Neural progenitor cell (in vitro differentiated cells): ENCODE results near the gene DOK4.
"Not testable (repeated sequence)": the region's sequence is repeated elsewhere in the genome, so short reads cannot be mapped to it uniquely, and the experiment has no call there.

Experiments
- EZH2 ChIP-seq: fragments of 200-600 bp; sonication (generic); IDR thresholded peaks from 2 replicates; pipeline ENCODE4 v1.6.1; 2017; ENCODE audit warnings: antibody characterized with exemption, mild to moderate bottlenecking, moderate library complexity
- EZH2phosphoT487 ChIP-seq: fragments of 200-600 bp; sonication (generic); IDR thresholded peaks from 2 replicates; pipeline ENCODE4 v1.6.1; 2017; ENCODE audit warnings: antibody characterized with exemption
- TF ChIP-seq, protein P1 (sequence below): fragments of 200-600 bp; sonication (generic); IDR thresholded peaks from 2 replicates; pipeline ENCODE4 v1.5.1; 2017; ENCODE audit warnings: antibody characterized with exemption, mild to moderate bottlenecking

GRCh38 chr16:57439947-57440346, 46.3 kb downstream of the DOK4 start:
- TF ChIP-seq, protein P1, sequence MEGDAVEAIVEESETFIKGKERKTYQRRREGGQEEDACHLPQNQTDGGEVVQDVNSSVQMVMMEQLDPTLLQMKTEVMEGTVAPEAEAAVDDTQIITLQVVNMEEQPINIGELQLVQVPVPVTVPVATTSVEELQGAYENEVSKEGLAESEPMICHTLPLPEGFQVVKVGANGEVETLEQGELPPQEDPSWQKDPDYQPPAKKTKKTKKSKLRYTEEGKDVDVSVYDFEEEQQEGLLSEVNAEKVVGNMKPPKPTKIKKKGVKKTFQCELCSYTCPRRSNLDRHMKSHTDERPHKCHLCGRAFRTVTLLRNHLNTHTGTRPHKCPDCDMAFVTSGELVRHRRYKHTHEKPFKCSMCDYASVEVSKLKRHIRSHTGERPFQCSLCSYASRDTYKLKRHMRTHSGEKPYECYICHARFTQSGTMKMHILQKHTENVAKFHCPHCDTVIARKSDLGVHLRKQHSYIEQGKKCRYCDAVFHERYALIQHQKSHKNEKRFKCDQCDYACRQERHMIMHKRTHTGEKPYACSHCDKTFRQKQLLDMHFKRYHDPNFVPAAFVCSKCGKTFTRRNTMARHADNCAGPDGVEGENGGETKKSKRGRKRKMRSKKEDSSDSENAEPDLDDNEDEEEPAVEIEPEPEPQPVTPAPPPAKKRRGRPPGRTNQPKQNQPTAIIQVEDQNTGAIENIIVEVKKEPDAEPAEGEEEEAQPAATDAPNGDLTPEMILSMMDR, result not testable (repeated sequence)
- not testable (repeated sequence) for TF ChIP-seq EZH2, EZH2phosphoT487
